H1 (cell line): ENCODE measurements around the gene DNAAF5. TPM values are rescaled to one million over a fixed set of nuclear protein-coding genes. Genes with fewer than 3 reads are reported as not detected.

Experiments
- CHD1 ChIP-seq: IDR thresholded peaks from 2 replicates; pipeline ENCODE4 v1.6.1; 2012; ENCODE audit warnings: low read depth, low read length, improper control_type of control experiment
- CHD7 ChIP-seq: fragments of 300-600 bp; sonication (generic); IDR thresholded peaks from 2 replicates; pipeline ENCODE4 v1.7.1; 2012; ENCODE audit warnings: low read length, moderate library complexity, mild to moderate bottlenecking, inconsistent platforms; ENCODE audit not compliant: insufficient replicate concordance
- JUND ChIP-seq: IDR thresholded peaks from 2 replicates; pipeline ENCODE4 v1.6.1; 2011; ENCODE audit warnings: mild to moderate bottlenecking, improper control_type of control experiment, low read length
- KDM1A ChIP-seq: fragments of 200-600, 300-600 bp; sonication (generic); IDR thresholded peaks from 2 replicates; pipeline ENCODE4 v1.7.1; 2016; ENCODE audit warnings: mild to moderate bottlenecking, low read length, borderline replicate concordance
- MAFK ChIP-seq: IDR thresholded peaks from 2 replicates; pipeline ENCODE4 v1.6.1; 2012; ENCODE audit warnings: low read depth, mild to moderate bottlenecking, improper control_type of control experiment, low read length
- NANOG ChIP-seq: IDR thresholded peaks from 2 replicates; pipeline ENCODE4 v1.6.1; 2011; ENCODE audit warnings: low read length, low read depth, mild to moderate bottlenecking, inconsistent platforms; ENCODE audit not compliant: insufficient read depth, poor library complexity, severe bottlenecking
- NRF1 ChIP-seq: IDR thresholded peaks from 2 replicates; pipeline ENCODE4 v1.6.1; 2011; ENCODE audit warnings: mild to moderate bottlenecking, low read depth, low read length, improper control_type of control experiment
- SP1 ChIP-seq: IDR thresholded peaks from 2 replicates; pipeline ENCODE4 v1.6.1; 2011; ENCODE audit warnings: low read depth, low read length
- TAF1 ChIP-seq: IDR thresholded peaks from 2 replicates; pipeline ENCODE4 v1.6.1; 2011; ENCODE audit warnings: mild to moderate bottlenecking, low read depth, low read length
- TBP ChIP-seq: IDR thresholded peaks from 2 replicates; pipeline ENCODE4 v1.6.1; 2011; ENCODE audit warnings: low read depth, low read length, improper control_type of control experiment
- polyA plus RNA-seq, 7 experiments: library from polyadenylated mRNA; depleted of rRNA in 3 of 7; stranded (reverse) in 5 of 7; unstranded in 2 of 7; fragments of >200 nt in 5 of 7; fragments of 200-250 nt in 2 of 7; gene quantifications; 1 replicate in 5 of 7; 2 replicates in 1 of 7; 4 replicates in 1 of 7; pipeline versions ENCODE4 v1.2.1 to v1.2.3, GENCODE V29; 2011 to 2013; ENCODE audit warnings: missing spikeins in 2 of 7, mixed read lengths in 2 of 7
- total RNA-seq: library from RNA; stranded (reverse); fragmentation: NEBNext Ultra II Directional; extraction: Animal tissue kit (Norgen Biotek cat#: 25700); gene quantifications from 2 replicates; pipeline ENCODE4 v1.2.1, GENCODE V29; 2021

The DNAAF5 gene
- total and polyA plus RNA-seq, 2 of the 8 experiments (the other 6 are each of a cell fraction or from before 2014, with no cell fraction given) = 55.1 to 95.9 TPM

GRCh38 chr7:756928-757560 lies 30.5 kb downstream of the DNAAF5 start (continued):
- no peak for TF ChIP-seq CHD7
- no peak for TF ChIP-seq SP1
- no peak for TF ChIP-seq NRF1
- no peak for TF ChIP-seq TAF1
- TF ChIP-seq MAFK = no peak
- TF ChIP-seq NANOG = no peak
- TF ChIP-seq TBP = no peak
- no peak for TF ChIP-seq CHD1
- TF ChIP-seq KDM1A = no peak
- no peak for TF ChIP-seq JUND
